ENCODE results near the gene RERG. TPM values are rescaled to one million over a fixed set of nuclear protein-coding genes. Genes with fewer than 3 reads are reported as not detected.

The RERG gene
- total RNA-seq, 2 donors from 2014 or later = 12.7 to 13.3 TPM

DNA sequence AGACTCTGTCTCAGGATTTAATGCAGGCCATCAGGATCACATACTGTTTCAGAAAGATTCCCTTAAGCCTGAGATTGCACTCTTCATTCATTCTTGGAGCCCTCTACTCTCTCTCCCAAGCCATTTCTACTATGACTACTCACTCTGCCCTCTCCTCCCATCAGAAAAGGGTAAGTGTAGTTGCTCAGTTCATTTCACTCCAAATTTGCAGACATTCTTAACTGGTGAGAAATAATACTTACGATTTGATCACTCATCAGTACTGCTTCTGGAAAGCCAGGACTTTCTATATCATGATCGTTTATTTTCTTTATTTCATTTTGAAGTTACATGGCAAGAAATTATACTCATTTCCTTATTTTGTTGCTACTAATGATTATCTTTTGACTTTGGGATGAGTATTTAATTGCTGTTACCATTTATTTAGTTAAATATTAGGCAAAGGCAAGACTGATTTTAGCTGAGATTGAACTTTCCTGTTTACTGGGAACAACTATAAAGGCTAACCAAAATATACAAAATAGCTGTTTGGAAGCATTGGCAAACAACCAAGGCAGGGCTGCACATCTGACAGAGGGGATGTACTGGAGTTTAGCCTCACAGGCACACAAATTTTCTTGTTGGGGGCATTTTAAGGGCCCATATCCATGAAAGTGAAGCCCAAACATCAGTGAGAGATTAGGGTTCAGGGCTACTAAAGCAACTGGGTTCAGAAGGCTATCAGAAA, 4.1 kb upstream of the RERG start:
- H3K36me3 ChIP-seq = no peaks in the 10 kb centered on the region
- WGBS = 81% methylated on average over 2 of the region's 2 CpGs
- H3K27ac ChIP-seq = no peak overlapping the region
- H3K27me3 ChIP-seq (replicated peaks; ENCODE audit: insufficient read depth) = no peaks in the 10 kb centered on the region
- no peaks in the 10 kb centered on the region for H3K4me1 ChIP-seq (replicated peaks)
- H3K4me3 ChIP-seq = no peak overlapping the region
- H3K9me3 ChIP-seq = no peaks in the 10 kb centered on the region
- DNase-seq (ENCODE audit: low spot score) = no peak
- intact Hi-C loops (cut with DNase I) = loop anchor here (10.0 kb wide), 1 partner anchor 220 kb away; no protein-coding TSS in a partner anchor
- TF ChIP-seq CTCF (IDR thresholded peaks at IDR 0.05) = no peak
- TF ChIP-seq POLR2A (IDR thresholded peaks at IDR 0.05) = no peak
- TF ChIP-seq POLR2AphosphoS5 (IDR thresholded peaks at IDR 0.05) = no peak

DNA sequence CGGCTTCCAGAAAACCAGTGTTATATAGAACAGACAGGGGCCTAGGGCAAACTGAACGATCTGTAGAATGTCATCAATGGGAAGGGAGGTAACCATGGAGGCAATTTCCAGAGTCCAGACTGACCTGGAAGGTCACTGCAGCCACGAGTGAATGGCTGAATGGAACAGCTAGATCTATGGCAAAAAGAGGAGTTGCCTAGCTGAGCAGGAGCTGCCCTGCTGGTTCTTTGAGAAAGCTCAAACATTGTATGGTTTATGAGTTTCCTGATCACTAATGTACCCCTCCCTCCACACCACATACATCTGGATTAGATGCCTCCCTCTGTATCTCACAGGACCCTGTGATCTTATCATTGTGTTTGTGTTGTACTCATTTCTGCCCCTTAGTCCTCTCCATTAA, 1.0 kb upstream of the RERG start:
- Histone ChIP-seq H3K27ac (no peak overlapping the region), H3K4me1 (replicated peaks) (no peaks in the 10 kb centered on the region), H3K9me3 (no peaks in the 10 kb centered on the region), H3K36me3 (no peaks in the 10 kb centered on the region), H3K27me3 (replicated peaks; ENCODE audit: insufficient read depth) (no peaks in the 10 kb centered on the region), H3K4me3 (no peak overlapping the region)
- intact Hi-C loops (cut with DNase I) = loop anchor here (5.0 to 10.0 kb wide), 3 partner anchors 45 to 375 kb away; no protein-coding TSS in a partner anchor
- no peak for DNase-seq (ENCODE audit: low spot score)
- 53% methylated on average over 3 of the region's 3 CpGs for WGBS
- TF ChIP-seq POLR2AphosphoS5 (IDR thresholded peaks at IDR 0.05) (no peak), CTCF (IDR thresholded peaks at IDR 0.05) (no peak), POLR2A (IDR thresholded peaks at IDR 0.05) (no peak)

GRCh38 chr12:15220451-15220850, 766 bp downstream of the RERG start:
- Histone ChIP-seq H3K27ac (peak overlapping the region; percentile 69 to 70), H3K9me3 (no peaks in the 10 kb centered on the region), H3K4me1 (replicated peaks) (no peaks in the 10 kb centered on the region), H3K36me3 (no peaks in the 10 kb centered on the region), H3K4me3 (peak overlapping the region; percentile 35 to 43), H3K27me3 (replicated peaks; ENCODE audit: insufficient read depth) (no peaks in the 10 kb centered on the region)
- intact Hi-C loops (cut with DNase I) = loop anchor here (5.0 to 10.0 kb wide), 3 partner anchors 47 to 373 kb away; no protein-coding TSS in a partner anchor
- WGBS = 58% methylated on average over 4 of the region's 4 CpGs
- no peak for DNase-seq (ENCODE audit: low spot score)
- TF ChIP-seq POLR2A (IDR thresholded peaks at IDR 0.05) (no peak), CTCF (IDR thresholded peaks at IDR 0.05) (no peak), POLR2AphosphoS5 (IDR thresholded peaks at IDR 0.05) (no peak)

DNA sequence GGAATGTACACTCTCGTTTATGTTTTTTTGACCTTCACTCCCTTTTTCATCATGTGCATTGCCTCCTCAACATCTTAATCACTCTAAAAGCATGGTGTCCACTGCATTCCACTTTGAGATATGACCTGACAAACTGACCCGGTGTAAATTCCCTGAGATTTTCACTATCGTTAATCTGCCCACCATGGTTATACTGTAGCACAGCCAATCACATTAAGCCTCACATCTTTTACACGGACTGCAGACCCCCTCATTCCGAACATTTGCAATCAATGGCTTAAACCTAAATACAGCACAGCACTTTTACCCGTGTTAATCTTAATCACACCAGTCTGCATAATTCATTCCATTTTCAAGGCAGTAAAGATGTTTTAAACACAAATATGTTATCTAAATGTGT, 2.4 kb downstream of the RERG start:
- Histone ChIP-seq H3K4me3 (no peak overlapping the region), H3K27me3 (replicated peaks; ENCODE audit: insufficient read depth) (no peaks in the 10 kb centered on the region), H3K9me3 (no peaks in the 10 kb centered on the region), H3K4me1 (replicated peaks) (no peaks in the 10 kb centered on the region), H3K36me3 (no peaks in the 10 kb centered on the region), H3K27ac (peak overlapping the region; percentile 5 to 6)
- no peak for TF ChIP-seq POLR2A (IDR thresholded peaks at IDR 0.05)
- TF ChIP-seq CTCF (IDR thresholded peaks at IDR 0.05) = no peak
- no peak for TF ChIP-seq POLR2AphosphoS5 (IDR thresholded peaks at IDR 0.05)
- intact Hi-C loops (cut with DNase I) = no loop called here
- 73% methylated on average over 6 of the region's 6 CpGs for WGBS
- no peak for DNase-seq (ENCODE audit: low spot score)

Data from prostate gland (tissue), 2 donors.